Activated CD8-positive, alpha-beta memory T cell treated with anti-CD3 and anti-CD28 coated beads, Interleukin-2, amount 50 U/mL, for 1 hour (primary cell): ENCODE results near the gene MATCAP1.
A peak's percentile ranks its signal among the peaks of the same experiment; 100 is the strongest.

Source experiments
- DNase-seq: peaks from one replicate; pipeline ENCODE4 v3.0.0-alpha.2; 2020; ENCODE audit errors: extremely low read depth

Gene MATCAP1

GRCh38 chr16:67191411-67191994, 7.7 kb upstream of the MATCAP1 start:
- DNase-seq: no peak

GRCh38 chr16:67190448-67191399, 7.0 kb upstream of the MATCAP1 start:
- no peak for DNase-seq

- no peak for DNase-seq
These were observed 6.3 kb upstream of the MATCAP1 start, which contains the start of gene EXOC3L1 for GRCh38 chr16:67190041-67190440. EXOC3L1 (minus strand) TSS chr16:67190136; CDS start chr16:67189676, 460 bp downstream.

GRCh38 chr16:67188798-67189197, 5.0 kb upstream of the MATCAP1 start:
- no peak for DNase-seq

GRCh38 chr16:67188323-67188722, 4.6 kb upstream of the MATCAP1 start:
- no peak for DNase-seq

GRCh38 chr16:67187175-67187890, 3.6 kb upstream of the MATCAP1 start:
- no peak for DNase-seq

GRCh38 chr16:67186550-67186950, 2.8 kb upstream of the MATCAP1 start:
- DNase-seq: no peak

- no peak for DNase-seq
These were observed 1.9 kb upstream of the MATCAP1 start for GRCh38 chr16:67185651-67186134.

GRCh38 chr16:67184995-67185650, 1.4 kb upstream of the MATCAP1 start:
- peak; percentile 47 for DNase-seq

GRCh38 chr16:67184453-67184994, 761 bp upstream of the MATCAP1 start:
- DNase-seq: no peak

- DNase-seq: no peak
These were observed 508 bp downstream of the MATCAP1 start for GRCh38 chr16:67183284-67183626.

- no peak for DNase-seq
These were observed 1.5 kb downstream of the MATCAP1 start for GRCh38 chr16:67182288-67182687.

- no peak for DNase-seq
These were observed 2.4 kb downstream of the MATCAP1 start for GRCh38 chr16:67181346-67181745.

GRCh38 chr16:67180166-67180565, 3.6 kb downstream of the MATCAP1 start:
- DNase-seq: no peak

GRCh38 chr16:67179421-67180080, 4.2 kb downstream of the MATCAP1 start:
- DNase-seq: no peak

GRCh38 chr16:67177743-67178699, 5.7 kb downstream of the MATCAP1 start:
- no peak for DNase-seq

- no peak for DNase-seq
These were observed 7.1 kb downstream of the MATCAP1 start for GRCh38 chr16:67176662-67177061.

- no peak for DNase-seq
These were observed 9.0 kb downstream of the MATCAP1 start for GRCh38 chr16:67174706-67175231.
